Nephron (organoid): ENCODE measurements around the gene ING3.

Experiments
- H3K27ac Mint-ChIP-seq, 3 experiments: 2 replicates each; pipeline ENCODE4 v1.8.0; 2020; ENCODE audit warnings: mixed read lengths in 3 of 3, mild to moderate bottlenecking in 2 of 3, moderate library complexity in 1 of 3
- H3K27me3 Mint-ChIP-seq: 2 replicates; pipeline ENCODE4 v1.8.0; 2021; ENCODE audit warnings: low read depth, mild to moderate bottlenecking, moderate library complexity, mixed read lengths
- H3K36me3 Mint-ChIP-seq: 2 replicates; pipeline ENCODE4 v1.8.0; 2020; ENCODE audit warnings: low read depth, mixed read lengths
- H3K4me1 Mint-ChIP-seq: 2 replicates; pipeline ENCODE4 v1.8.0; 2020; ENCODE audit warnings: mixed read lengths
- H3K4me3 Mint-ChIP-seq, 3 experiments: 2 replicates each; pipeline ENCODE4 v1.8.0; 2020; ENCODE audit warnings: mild to moderate bottlenecking in 3 of 3, mixed read lengths in 3 of 3, moderate library complexity in 2 of 3
- H3K9me3 Mint-ChIP-seq: 2 replicates; pipeline ENCODE4 v1.8.0; 2020; ENCODE audit warnings: mixed read lengths
- CTCF ChIP-seq, 3 experiments: fragments of 200-600 bp; sonication (generic); IDR thresholded peaks; one replicate each; pipeline ENCODE4 v1.5.0; 2021; ENCODE audit warnings: antibody characterized with exemption in 3 of 3; ENCODE audit not compliant: unreplicated experiment in 3 of 3

The ING3 gene

GRCh38 chr7:120927454-120928103 lies 23.0 kb upstream of the ING3 start:
- H3K27me3 Mint-ChIP-seq: peaks cover 6% of the 10 kb centered on the region
- H3K4me1 Mint-ChIP-seq: no peaks in the 10 kb centered on the region
- H3K36me3 Mint-ChIP-seq: no peaks in the 10 kb centered on the region
- no peak overlapping the region for H3K27ac Mint-ChIP-seq
- TF ChIP-seq CTCF (IDR thresholded peaks at IDR 0.05; ENCODE audit: unreplicated experiment in 3 of 3): no peak
- H3K4me3 Mint-ChIP-seq: no peak overlapping the region
- no peaks in the 10 kb centered on the region for H3K9me3 Mint-ChIP-seq

- Mint-ChIP-seq H3K36me3 (no peaks in the 10 kb centered on the region), H3K4me1 (no peaks in the 10 kb centered on the region), H3K27ac (no peak overlapping the region), H3K9me3 (no peaks in the 10 kb centered on the region), H3K27me3 (no peaks in the 10 kb centered on the region), H3K4me3 (no peak overlapping the region)
- no peak for TF ChIP-seq CTCF (IDR thresholded peaks at IDR 0.05; ENCODE audit: unreplicated experiment in 3 of 3)
Measured at GRCh38 chr7:120931243-120931642, 19.3 kb upstream of the ING3 start.

GRCh38 chr7:120933475-120933874 lies 17.1 kb upstream of the ING3 start:
- Mint-ChIP-seq H3K27me3 (no peaks in the 10 kb centered on the region), H3K27ac (no peak overlapping the region), H3K9me3 (no peaks in the 10 kb centered on the region), H3K4me3 (no peak overlapping the region), H3K4me1 (no peaks in the 10 kb centered on the region), H3K36me3 (no peaks in the 10 kb centered on the region)
- TF ChIP-seq CTCF (IDR thresholded peaks at IDR 0.05; ENCODE audit: unreplicated experiment in 3 of 3): no peak

- Mint-ChIP-seq H3K36me3 (no peaks in the 10 kb centered on the region), H3K9me3 (no peaks in the 10 kb centered on the region), H3K27me3 (no peaks in the 10 kb centered on the region), H3K4me1 (peaks cover 4% of the 10 kb centered on the region), H3K4me3 (no peak overlapping the region), H3K27ac (no peak overlapping the region)
- no peak for TF ChIP-seq CTCF (IDR thresholded peaks at IDR 0.05; ENCODE audit: unreplicated experiment in 3 of 3)
Measured at GRCh38 chr7:120939345-120939744, 11.2 kb upstream of the ING3 start.

- Mint-ChIP-seq H3K27me3 (no peaks in the 10 kb centered on the region), H3K27ac (no peak overlapping the region), H3K36me3 (no peaks in the 10 kb centered on the region), H3K9me3 (no peaks in the 10 kb centered on the region), H3K4me1 (peaks cover 4% of the 10 kb centered on the region), H3K4me3 (no peak overlapping the region)
- TF ChIP-seq CTCF (IDR thresholded peaks at IDR 0.05; ENCODE audit: unreplicated experiment in 3 of 3): peak; percentile 22 to 52 (median 29)
Measured at GRCh38 chr7:120941064-120941463, 9.5 kb upstream of the ING3 start.

GRCh38 chr7:120941856-120942255 lies 8.7 kb upstream of the ING3 start:
- no peak for TF ChIP-seq CTCF (IDR thresholded peaks at IDR 0.05; ENCODE audit: unreplicated experiment in 3 of 3)
- Mint-ChIP-seq H3K27ac (no peak overlapping the region), H3K36me3 (no peaks in the 10 kb centered on the region), H3K27me3 (no peaks in the 10 kb centered on the region), H3K9me3 (no peaks in the 10 kb centered on the region), H3K4me1 (peaks cover 4% of the 10 kb centered on the region), H3K4me3 (no peak overlapping the region)
